H9 (cell line): Measurements from ENCODE around the gene PPL. TPM values are rescaled to one million over a fixed set of nuclear protein-coding genes. Genes with fewer than 3 reads are reported as not detected.

Experiments used
- DNase-seq: peaks from one replicate; pipeline ENCODE4 v3.0.0-alpha.2; 2017
- H2AFZ ChIP-seq: one replicate; pipeline ENCODE4 v1.6.1; 2013; ENCODE audit warnings: mild to moderate bottlenecking, low read length, control low read depth, moderate library complexity
- H2AK5ac ChIP-seq: 2 replicates; pipeline ENCODE4 v1.6.1; 2013; ENCODE audit warnings: low read length, control low read depth, mixed read lengths; ENCODE audit not compliant: insufficient read length
- H2BK120ac ChIP-seq: one replicate; pipeline ENCODE4 v1.6.1; 2013; ENCODE audit warnings: low read depth, mild to moderate bottlenecking, low read length, control low read depth, inconsistent platforms; ENCODE audit not compliant: poor library complexity, severe bottlenecking
- H2BK12ac ChIP-seq: 2 replicates; pipeline ENCODE4 v1.6.1; 2013; ENCODE audit warnings: low read length, control low read depth, mixed read lengths, low read depth; ENCODE audit not compliant: insufficient read length
- H2BK15ac ChIP-seq: 2 replicates; pipeline ENCODE4 v1.6.1; 2013; ENCODE audit warnings: low read depth, low read length, control low read depth
- H2BK20ac ChIP-seq: one replicate; pipeline ENCODE4 v1.6.1; 2013; ENCODE audit warnings: low read depth, mild to moderate bottlenecking, low read length, control low read depth, inconsistent platforms; ENCODE audit not compliant: poor library complexity, severe bottlenecking
- H2BK5ac ChIP-seq: 2 replicates; pipeline ENCODE4 v1.6.1; 2013; ENCODE audit warnings: low read length, control low read depth, mixed read lengths; ENCODE audit not compliant: insufficient read length
- H3K14ac ChIP-seq: 2 replicates; pipeline ENCODE4 v1.6.1; 2013; ENCODE audit warnings: low read length, control low read depth; ENCODE audit not compliant: insufficient read depth
- H3K18ac ChIP-seq: 2 replicates; pipeline ENCODE4 v1.6.1; 2013; ENCODE audit warnings: low read depth, mild to moderate bottlenecking, mixed read lengths, low read length, control low read depth; ENCODE audit not compliant: insufficient read length
- H3K23ac ChIP-seq: 2 replicates; pipeline ENCODE4 v1.6.1; 2013; ENCODE audit warnings: low read length, control low read depth, mixed read lengths, low read depth; ENCODE audit not compliant: insufficient read length
- H3K23me2 ChIP-seq: 2 replicates; pipeline ENCODE4 v1.6.1; 2013; ENCODE audit warnings: low read depth, mild to moderate bottlenecking, mixed read lengths, low read length, control low read depth; ENCODE audit not compliant: insufficient read length, poor library complexity, severe bottlenecking
- H3K27ac ChIP-seq: 2 replicates; pipeline ENCODE4 v1.5.1; 2013; ENCODE audit warnings: low read length, control low read depth, mixed read lengths, low read depth; ENCODE audit not compliant: insufficient read length
- H3K27me3 ChIP-seq: 2 replicates; pipeline ENCODE4 v1.6.1; 2013; ENCODE audit warnings: low read length, control low read depth, inconsistent platforms; ENCODE audit not compliant: insufficient read depth
- H3K4ac ChIP-seq: 2 replicates; pipeline ENCODE4 v1.6.1; 2013; ENCODE audit warnings: low read depth, mild to moderate bottlenecking, control low read depth, inconsistent platforms, low read length, moderate library complexity
- H3K4me1 ChIP-seq: 2 replicates; pipeline ENCODE4 v1.6.1; 2013; ENCODE audit warnings: low read length, control low read depth, inconsistent platforms; ENCODE audit not compliant: insufficient read depth
- H3K4me2 ChIP-seq: 2 replicates; pipeline ENCODE4 v1.6.1; 2013; ENCODE audit warnings: low read length, control low read depth, mixed read lengths; ENCODE audit not compliant: insufficient read length, insufficient read depth
- H3K56ac ChIP-seq: 2 replicates; pipeline ENCODE4 v1.6.1; 2013; ENCODE audit warnings: low read depth, mild to moderate bottlenecking, mixed read lengths, low read length, control low read depth; ENCODE audit not compliant: insufficient read length
- H3K79me1 ChIP-seq: 2 replicates; pipeline ENCODE4 v1.6.1; 2013; ENCODE audit warnings: low read depth, mild to moderate bottlenecking, moderate library complexity, low read length, control low read depth, inconsistent platforms; ENCODE audit not compliant: insufficient read depth, poor library complexity, severe bottlenecking
- H3K79me2 ChIP-seq: 2 replicates; pipeline ENCODE4 v1.6.1; 2013; ENCODE audit warnings: low read length, control low read depth, inconsistent platforms; ENCODE audit not compliant: insufficient read depth
- H3K9ac ChIP-seq: 2 replicates; pipeline ENCODE4 v1.6.1; 2013; ENCODE audit warnings: low read length, control low read depth, mixed read lengths; ENCODE audit not compliant: insufficient read length; ENCODE audit errors: extremely low read depth
- H3K9me3 ChIP-seq: one replicate; pipeline ENCODE4 v1.6.1; 2013; ENCODE audit warnings: low read depth, low read length, inconsistent platforms; ENCODE audit not compliant: control insufficient read depth
- H3T11ph ChIP-seq: one replicate; pipeline ENCODE4 v1.6.1; 2013; ENCODE audit warnings: mild to moderate bottlenecking, low read length, control low read depth, inconsistent platforms
- H4K20me1 ChIP-seq: one replicate; pipeline ENCODE4 v1.6.1; 2013; ENCODE audit not compliant: control insufficient read depth, insufficient read length, insufficient read depth
- H4K5ac ChIP-seq: 2 replicates; pipeline ENCODE4 v1.6.1; 2013; ENCODE audit warnings: low read depth, mild to moderate bottlenecking, mixed read lengths, low read length, control low read depth; ENCODE audit not compliant: insufficient read length
- H4K8ac ChIP-seq: replicated peaks from 2 replicates; pipeline ENCODE4 v1.6.1; 2013; ENCODE audit warnings: low read length, control low read depth, mixed read lengths, low read depth; ENCODE audit not compliant: insufficient read length
- H4K91ac ChIP-seq: 2 replicates; pipeline ENCODE4 v1.6.1; 2013; ENCODE audit warnings: low read depth, mild to moderate bottlenecking, moderate library complexity, mixed read lengths, low read length, control low read depth; ENCODE audit not compliant: insufficient read length
- H3K27ac Mint-ChIP-seq, 3 experiments: 2 replicates in 2 of 3; 3 replicates in 1 of 3; pipeline ENCODE4 v1.8.0; 2020 to 2021; ENCODE audit warnings: mixed read lengths in 3 of 3, mild to moderate bottlenecking in 1 of 3, moderate library complexity in 1 of 3
- H3K27me3 Mint-ChIP-seq: 2 replicates; pipeline ENCODE4 v1.8.0; 2021; ENCODE audit warnings: low read depth, mild to moderate bottlenecking, moderate library complexity, mixed read lengths
- H3K36me3 Mint-ChIP-seq, 3 experiments: 2 replicates in 2 of 3; 3 replicates in 1 of 3; pipeline ENCODE4 v1.8.0; 2020 to 2021; ENCODE audit warnings: low read depth in 3 of 3, mixed read lengths in 3 of 3; ENCODE audit not compliant: insufficient read depth in 1 of 3
- H3K4me1 Mint-ChIP-seq, 2 experiments: 2 replicates each; pipeline ENCODE4 v1.8.0; 2020; ENCODE audit warnings: mixed read lengths in 2 of 2
- H3K4me3 Mint-ChIP-seq, 2 experiments: 2 replicates in 1 of 2; 3 replicates in 1 of 2; pipeline ENCODE4 v1.8.0; 2020 to 2021; ENCODE audit warnings: mild to moderate bottlenecking in 2 of 2, mixed read lengths in 2 of 2, moderate library complexity in 1 of 2
- H3K9me3 Mint-ChIP-seq, 2 experiments: 2 replicates in 1 of 2; 3 replicates in 1 of 2; pipeline ENCODE4 v1.8.0; 2020; ENCODE audit warnings: mild to moderate bottlenecking in 2 of 2, mixed read lengths in 2 of 2, moderate library complexity in 1 of 2
- CTCF ChIP-seq: fragments of 200-600 bp; sonication (generic); conservative IDR thresholded peaks from 3 replicates; pipeline ENCODE4 v1.8.0; 2021; ENCODE audit warnings: antibody characterized with exemption, mild to moderate bottlenecking
- WGBS: extraction: QIAGEN DNeasy Blood & Tissue Kit; methylation state at CpG from one replicate; pipeline ENCODE4 v1.1.7; 2013; ENCODE audit warnings: missing lambda C conversion rate, low lambda C conversion rate, mixed read lengths; ENCODE audit not compliant: insufficient read length; ENCODE audit errors: extremely low coverage; 5-methylcytosine and 5-hydroxymethylcytosine counted together
- total RNA-seq: library from RNA; stranded (reverse); gene quantifications from 2 replicates; pipeline ENCODE4 v1.2.1, GENCODE V29; 2021

PPL gene
- total RNA-seq, 1 experiment from 2014 or later: 29.2 TPM

- Histone ChIP-seq H4K20me1 (no peaks in the 10 kb centered on the region), H2AFZ (no peak overlapping the region), H4K5ac (no peak overlapping the region), H3K79me2 (no peaks in the 10 kb centered on the region), H2AK5ac (no peak overlapping the region), H3K18ac (no peak overlapping the region), H3K4me2 (peak overlapping the region; percentile 27), H2BK20ac (no peak overlapping the region), H3K23ac (no peak overlapping the region), H3K9me3 (no peaks in the 10 kb centered on the region), H4K91ac (no peak overlapping the region), H3K4ac (no peak overlapping the region), H3K56ac (no peak overlapping the region), H3T11ph (no peak overlapping the region), H4K8ac (no peak overlapping the region), H2BK120ac (no peak overlapping the region), H3K27me3 (no peaks in the 10 kb centered on the region; the same call in 1 of the 2 replicates), H3K23me2 (peaks cover 4% of the 10 kb centered on the region), H3K14ac (no peak overlapping the region), H3K27ac (no peak overlapping the region), H3K79me1 (no peaks in the 10 kb centered on the region), H2BK5ac (no peak overlapping the region), H3K9ac (no peak overlapping the region), H2BK12ac (no peak overlapping the region), H3K4me1 (peaks cover 2% of the 10 kb centered on the region; the same call in 1 of the 2 replicates), H2BK15ac (no peak overlapping the region)
- Mint-ChIP-seq H3K4me3 (peak overlapping the region; percentile 52 to 73), H3K36me3 (no peaks in the 10 kb centered on the region), H3K4me1 (peaks cover 15 to 28% of the 10 kb centered on the region in 2 experiments), H3K27ac (peak overlapping the region in 2 of 3 experiments; percentile 52 to 64; a peak in 2 of 7 replicates), H3K27me3 (peaks cover 13% of the 10 kb centered on the region), H3K9me3 (no peaks in the 10 kb centered on the region; a peak in 1 of 5 replicates)
- WGBS: no CpG with 5 or more reads among the region's 29 CpGs
- DNase-seq: no peak
- no peak for TF ChIP-seq CTCF
These were observed 21.8 kb upstream of the PPL start for GRCh38 chr16:4958510-4959438.
